H9 (cell line): Measurements from ENCODE around the gene NEUROG3. TPM values are rescaled to one million over a fixed set of nuclear protein-coding genes. Genes with fewer than 3 reads are reported as not detected.

ENCODE experiments used
- DNase-seq: peaks from one replicate; pipeline ENCODE4 v3.0.0-alpha.2; 2017
- H2AFZ ChIP-seq: one replicate; pipeline ENCODE4 v1.6.1; 2013; ENCODE audit warnings: mild to moderate bottlenecking, low read length, control low read depth, moderate library complexity
- H2AK5ac ChIP-seq: 2 replicates; pipeline ENCODE4 v1.6.1; 2013; ENCODE audit warnings: low read length, control low read depth, mixed read lengths; ENCODE audit not compliant: insufficient read length
- H2BK120ac ChIP-seq: one replicate; pipeline ENCODE4 v1.6.1; 2013; ENCODE audit warnings: low read depth, mild to moderate bottlenecking, low read length, control low read depth, inconsistent platforms; ENCODE audit not compliant: poor library complexity, severe bottlenecking
- H2BK12ac ChIP-seq: 2 replicates; pipeline ENCODE4 v1.6.1; 2013; ENCODE audit warnings: low read length, control low read depth, mixed read lengths, low read depth; ENCODE audit not compliant: insufficient read length
- H2BK15ac ChIP-seq: 2 replicates; pipeline ENCODE4 v1.6.1; 2013; ENCODE audit warnings: low read depth, low read length, control low read depth
- H2BK20ac ChIP-seq: one replicate; pipeline ENCODE4 v1.6.1; 2013; ENCODE audit warnings: low read depth, mild to moderate bottlenecking, low read length, control low read depth, inconsistent platforms; ENCODE audit not compliant: poor library complexity, severe bottlenecking
- H2BK5ac ChIP-seq: 2 replicates; pipeline ENCODE4 v1.6.1; 2013; ENCODE audit warnings: low read length, control low read depth, mixed read lengths; ENCODE audit not compliant: insufficient read length
- H3K14ac ChIP-seq: 2 replicates; pipeline ENCODE4 v1.6.1; 2013; ENCODE audit warnings: low read length, control low read depth; ENCODE audit not compliant: insufficient read depth
- H3K18ac ChIP-seq: 2 replicates; pipeline ENCODE4 v1.6.1; 2013; ENCODE audit warnings: low read depth, mild to moderate bottlenecking, mixed read lengths, low read length, control low read depth; ENCODE audit not compliant: insufficient read length
- H3K23ac ChIP-seq: 2 replicates; pipeline ENCODE4 v1.6.1; 2013; ENCODE audit warnings: low read length, control low read depth, mixed read lengths, low read depth; ENCODE audit not compliant: insufficient read length
- H3K23me2 ChIP-seq: 2 replicates; pipeline ENCODE4 v1.6.1; 2013; ENCODE audit warnings: low read depth, mild to moderate bottlenecking, mixed read lengths, low read length, control low read depth; ENCODE audit not compliant: insufficient read length, poor library complexity, severe bottlenecking
- H3K27ac ChIP-seq: 2 replicates; pipeline ENCODE4 v1.5.1; 2013; ENCODE audit warnings: low read length, control low read depth, mixed read lengths, low read depth; ENCODE audit not compliant: insufficient read length
- H3K27me3 ChIP-seq: 2 replicates; pipeline ENCODE4 v1.6.1; 2013; ENCODE audit warnings: low read length, control low read depth, inconsistent platforms; ENCODE audit not compliant: insufficient read depth
- H3K4ac ChIP-seq: 2 replicates; pipeline ENCODE4 v1.6.1; 2013; ENCODE audit warnings: low read depth, mild to moderate bottlenecking, control low read depth, inconsistent platforms, low read length, moderate library complexity
- H3K4me1 ChIP-seq: 2 replicates; pipeline ENCODE4 v1.6.1; 2013; ENCODE audit warnings: low read length, control low read depth, inconsistent platforms; ENCODE audit not compliant: insufficient read depth
- H3K4me2 ChIP-seq: 2 replicates; pipeline ENCODE4 v1.6.1; 2013; ENCODE audit warnings: low read length, control low read depth, mixed read lengths; ENCODE audit not compliant: insufficient read length, insufficient read depth
- H3K56ac ChIP-seq: 2 replicates; pipeline ENCODE4 v1.6.1; 2013; ENCODE audit warnings: low read depth, mild to moderate bottlenecking, mixed read lengths, low read length, control low read depth; ENCODE audit not compliant: insufficient read length
- H3K79me1 ChIP-seq: 2 replicates; pipeline ENCODE4 v1.6.1; 2013; ENCODE audit warnings: low read depth, mild to moderate bottlenecking, moderate library complexity, low read length, control low read depth, inconsistent platforms; ENCODE audit not compliant: insufficient read depth, poor library complexity, severe bottlenecking
- H3K79me2 ChIP-seq: 2 replicates; pipeline ENCODE4 v1.6.1; 2013; ENCODE audit warnings: low read length, control low read depth, inconsistent platforms; ENCODE audit not compliant: insufficient read depth
- H3K9ac ChIP-seq: 2 replicates; pipeline ENCODE4 v1.6.1; 2013; ENCODE audit warnings: low read length, control low read depth, mixed read lengths; ENCODE audit not compliant: insufficient read length; ENCODE audit errors: extremely low read depth
- H3K9me3 ChIP-seq: one replicate; pipeline ENCODE4 v1.6.1; 2013; ENCODE audit warnings: low read depth, low read length, inconsistent platforms; ENCODE audit not compliant: control insufficient read depth
- H3T11ph ChIP-seq: one replicate; pipeline ENCODE4 v1.6.1; 2013; ENCODE audit warnings: mild to moderate bottlenecking, low read length, control low read depth, inconsistent platforms
- H4K20me1 ChIP-seq: one replicate; pipeline ENCODE4 v1.6.1; 2013; ENCODE audit not compliant: control insufficient read depth, insufficient read length, insufficient read depth
- H4K5ac ChIP-seq: 2 replicates; pipeline ENCODE4 v1.6.1; 2013; ENCODE audit warnings: low read depth, mild to moderate bottlenecking, mixed read lengths, low read length, control low read depth; ENCODE audit not compliant: insufficient read length
- H4K8ac ChIP-seq: replicated peaks from 2 replicates; pipeline ENCODE4 v1.6.1; 2013; ENCODE audit warnings: low read length, control low read depth, mixed read lengths, low read depth; ENCODE audit not compliant: insufficient read length
- H4K91ac ChIP-seq: 2 replicates; pipeline ENCODE4 v1.6.1; 2013; ENCODE audit warnings: low read depth, mild to moderate bottlenecking, moderate library complexity, mixed read lengths, low read length, control low read depth; ENCODE audit not compliant: insufficient read length
- H3K27ac Mint-ChIP-seq, 3 experiments: 2 replicates in 2 of 3; 3 replicates in 1 of 3; pipeline ENCODE4 v1.8.0; 2020 to 2021; ENCODE audit warnings: mixed read lengths in 3 of 3, mild to moderate bottlenecking in 1 of 3, moderate library complexity in 1 of 3
- H3K27me3 Mint-ChIP-seq: 2 replicates; pipeline ENCODE4 v1.8.0; 2021; ENCODE audit warnings: low read depth, mild to moderate bottlenecking, moderate library complexity, mixed read lengths
- H3K36me3 Mint-ChIP-seq, 3 experiments: 2 replicates in 2 of 3; 3 replicates in 1 of 3; pipeline ENCODE4 v1.8.0; 2020 to 2021; ENCODE audit warnings: low read depth in 3 of 3, mixed read lengths in 3 of 3; ENCODE audit not compliant: insufficient read depth in 1 of 3
- H3K4me1 Mint-ChIP-seq, 2 experiments: 2 replicates each; pipeline ENCODE4 v1.8.0; 2020; ENCODE audit warnings: mixed read lengths in 2 of 2
- H3K4me3 Mint-ChIP-seq, 2 experiments: 2 replicates in 1 of 2; 3 replicates in 1 of 2; pipeline ENCODE4 v1.8.0; 2020 to 2021; ENCODE audit warnings: mild to moderate bottlenecking in 2 of 2, mixed read lengths in 2 of 2, moderate library complexity in 1 of 2
- H3K9me3 Mint-ChIP-seq, 2 experiments: 2 replicates in 1 of 2; 3 replicates in 1 of 2; pipeline ENCODE4 v1.8.0; 2020; ENCODE audit warnings: mild to moderate bottlenecking in 2 of 2, mixed read lengths in 2 of 2, moderate library complexity in 1 of 2
- CTCF ChIP-seq: fragments of 200-600 bp; sonication (generic); conservative IDR thresholded peaks from 3 replicates; pipeline ENCODE4 v1.8.0; 2021; ENCODE audit warnings: antibody characterized with exemption, mild to moderate bottlenecking
- WGBS: extraction: QIAGEN DNeasy Blood & Tissue Kit; methylation state at CpG from one replicate; pipeline ENCODE4 v1.1.7; 2013; ENCODE audit warnings: missing lambda C conversion rate, low lambda C conversion rate, mixed read lengths; ENCODE audit not compliant: insufficient read length; ENCODE audit errors: extremely low coverage; 5-methylcytosine and 5-hydroxymethylcytosine counted together
- total RNA-seq: library from RNA; stranded (reverse); gene quantifications from 2 replicates; pipeline ENCODE4 v1.2.1, GENCODE V29; 2021

Gene NEUROG3
- total RNA-seq, 1 experiment from 2014 or later: not detected

- no peak overlapping the region for H2BK5ac ChIP-seq
- H4K5ac ChIP-seq: no peak overlapping the region
- no peak overlapping the region for H3K9ac ChIP-seq
- H3K9me3 ChIP-seq: no peaks in the 10 kb centered on the region
- no peak overlapping the region for H4K91ac ChIP-seq
- no peak overlapping the region for H2BK20ac ChIP-seq
- no peak overlapping the region for H4K8ac ChIP-seq
- H2AK5ac ChIP-seq: no peak overlapping the region
- H3K23ac ChIP-seq: no peak overlapping the region
- peaks cover 14% of the 10 kb centered on the region for H3K23me2 ChIP-seq
- H3K27me3 Mint-ChIP-seq: no peaks in the 10 kb centered on the region; the same call in 1 of the 2 replicates
- H3K4me1 ChIP-seq: peaks cover 5% of the 10 kb centered on the region
- no peak overlapping the region for H3K27ac ChIP-seq
- no peak overlapping the region for H2AFZ ChIP-seq
- no peak overlapping the region for H3K4ac ChIP-seq
- H3K4me2 ChIP-seq: no peak overlapping the region
- H3K4me1 Mint-ChIP-seq: peaks cover 21 to 41% of the 10 kb centered on the region in 2 experiments
- H4K20me1 ChIP-seq: peaks cover 3% of the 10 kb centered on the region
- no peak overlapping the region for H3K27ac Mint-ChIP-seq
- no peaks in the 10 kb centered on the region for H3K36me3 Mint-ChIP-seq
- no peaks in the 10 kb centered on the region for H3K79me1 ChIP-seq
- peaks cover 61% of the 10 kb centered on the region for H3K27me3 ChIP-seq
- no peaks in the 10 kb centered on the region for H3K79me2 ChIP-seq
- no peak overlapping the region for H3K14ac ChIP-seq
- H3K4me3 Mint-ChIP-seq: no peak overlapping the region; a peak in 1 of 5 replicates
- H2BK15ac ChIP-seq: no peak overlapping the region
- no peak overlapping the region for H2BK12ac ChIP-seq
- DNase-seq: no peak
- H3K9me3 Mint-ChIP-seq: peaks cover 0 to 6% of the 10 kb centered on the region in 2 experiments; a peak in 4 of 5 replicates
- no peak for TF ChIP-seq CTCF
- no peak overlapping the region for H3K56ac ChIP-seq
- no peak overlapping the region for H3K18ac ChIP-seq
- no peak overlapping the region for H2BK120ac ChIP-seq
- no CpG with 5 or more reads among the region's 5 CpGs for WGBS
- H3T11ph ChIP-seq: no peak overlapping the region
Measured at GRCh38 chr10:69580435-69580834, 7.2 kb upstream of the NEUROG3 start.
